H9 (cell line): Measurements from ENCODE around the gene IL1RAPL1. TPM values are rescaled to one million over a fixed set of nuclear protein-coding genes. Genes with fewer than 3 reads are reported as not detected.

Experiments used
- DNase-seq: peaks from one replicate; pipeline ENCODE4 v3.0.0-alpha.2; 2017
- H2AFZ ChIP-seq: one replicate; pipeline ENCODE4 v1.6.1; 2013; ENCODE audit warnings: mild to moderate bottlenecking, low read length, control low read depth, moderate library complexity
- H2AK5ac ChIP-seq: 2 replicates; pipeline ENCODE4 v1.6.1; 2013; ENCODE audit warnings: low read length, control low read depth, mixed read lengths; ENCODE audit not compliant: insufficient read length
- H2BK120ac ChIP-seq: one replicate; pipeline ENCODE4 v1.6.1; 2013; ENCODE audit warnings: low read depth, mild to moderate bottlenecking, low read length, control low read depth, inconsistent platforms; ENCODE audit not compliant: poor library complexity, severe bottlenecking
- H2BK12ac ChIP-seq: 2 replicates; pipeline ENCODE4 v1.6.1; 2013; ENCODE audit warnings: low read length, control low read depth, mixed read lengths, low read depth; ENCODE audit not compliant: insufficient read length
- H2BK15ac ChIP-seq: 2 replicates; pipeline ENCODE4 v1.6.1; 2013; ENCODE audit warnings: low read depth, low read length, control low read depth
- H2BK20ac ChIP-seq: one replicate; pipeline ENCODE4 v1.6.1; 2013; ENCODE audit warnings: low read depth, mild to moderate bottlenecking, low read length, control low read depth, inconsistent platforms; ENCODE audit not compliant: poor library complexity, severe bottlenecking
- H2BK5ac ChIP-seq: 2 replicates; pipeline ENCODE4 v1.6.1; 2013; ENCODE audit warnings: low read length, control low read depth, mixed read lengths; ENCODE audit not compliant: insufficient read length
- H3K14ac ChIP-seq: 2 replicates; pipeline ENCODE4 v1.6.1; 2013; ENCODE audit warnings: low read length, control low read depth; ENCODE audit not compliant: insufficient read depth
- H3K18ac ChIP-seq: 2 replicates; pipeline ENCODE4 v1.6.1; 2013; ENCODE audit warnings: low read depth, mild to moderate bottlenecking, mixed read lengths, low read length, control low read depth; ENCODE audit not compliant: insufficient read length
- H3K23ac ChIP-seq: 2 replicates; pipeline ENCODE4 v1.6.1; 2013; ENCODE audit warnings: low read length, control low read depth, mixed read lengths, low read depth; ENCODE audit not compliant: insufficient read length
- H3K23me2 ChIP-seq: 2 replicates; pipeline ENCODE4 v1.6.1; 2013; ENCODE audit warnings: low read depth, mild to moderate bottlenecking, mixed read lengths, low read length, control low read depth; ENCODE audit not compliant: insufficient read length, poor library complexity, severe bottlenecking
- H3K27ac ChIP-seq: 2 replicates; pipeline ENCODE4 v1.5.1; 2013; ENCODE audit warnings: low read length, control low read depth, mixed read lengths, low read depth; ENCODE audit not compliant: insufficient read length
- H3K27me3 ChIP-seq: 2 replicates; pipeline ENCODE4 v1.6.1; 2013; ENCODE audit warnings: low read length, control low read depth, inconsistent platforms; ENCODE audit not compliant: insufficient read depth
- H3K4ac ChIP-seq: 2 replicates; pipeline ENCODE4 v1.6.1; 2013; ENCODE audit warnings: low read depth, mild to moderate bottlenecking, control low read depth, inconsistent platforms, low read length, moderate library complexity
- H3K4me1 ChIP-seq: 2 replicates; pipeline ENCODE4 v1.6.1; 2013; ENCODE audit warnings: low read length, control low read depth, inconsistent platforms; ENCODE audit not compliant: insufficient read depth
- H3K4me2 ChIP-seq: 2 replicates; pipeline ENCODE4 v1.6.1; 2013; ENCODE audit warnings: low read length, control low read depth, mixed read lengths; ENCODE audit not compliant: insufficient read length, insufficient read depth
- H3K56ac ChIP-seq: 2 replicates; pipeline ENCODE4 v1.6.1; 2013; ENCODE audit warnings: low read depth, mild to moderate bottlenecking, mixed read lengths, low read length, control low read depth; ENCODE audit not compliant: insufficient read length
- H3K79me1 ChIP-seq: 2 replicates; pipeline ENCODE4 v1.6.1; 2013; ENCODE audit warnings: low read depth, mild to moderate bottlenecking, moderate library complexity, low read length, control low read depth, inconsistent platforms; ENCODE audit not compliant: insufficient read depth, poor library complexity, severe bottlenecking
- H3K79me2 ChIP-seq: 2 replicates; pipeline ENCODE4 v1.6.1; 2013; ENCODE audit warnings: low read length, control low read depth, inconsistent platforms; ENCODE audit not compliant: insufficient read depth
- H3K9ac ChIP-seq: 2 replicates; pipeline ENCODE4 v1.6.1; 2013; ENCODE audit warnings: low read length, control low read depth, mixed read lengths; ENCODE audit not compliant: insufficient read length; ENCODE audit errors: extremely low read depth
- H3K9me3 ChIP-seq: one replicate; pipeline ENCODE4 v1.6.1; 2013; ENCODE audit warnings: low read depth, low read length, inconsistent platforms; ENCODE audit not compliant: control insufficient read depth
- H3T11ph ChIP-seq: one replicate; pipeline ENCODE4 v1.6.1; 2013; ENCODE audit warnings: mild to moderate bottlenecking, low read length, control low read depth, inconsistent platforms
- H4K20me1 ChIP-seq: one replicate; pipeline ENCODE4 v1.6.1; 2013; ENCODE audit not compliant: control insufficient read depth, insufficient read length, insufficient read depth
- H4K5ac ChIP-seq: 2 replicates; pipeline ENCODE4 v1.6.1; 2013; ENCODE audit warnings: low read depth, mild to moderate bottlenecking, mixed read lengths, low read length, control low read depth; ENCODE audit not compliant: insufficient read length
- H4K8ac ChIP-seq: replicated peaks from 2 replicates; pipeline ENCODE4 v1.6.1; 2013; ENCODE audit warnings: low read length, control low read depth, mixed read lengths, low read depth; ENCODE audit not compliant: insufficient read length
- H4K91ac ChIP-seq: 2 replicates; pipeline ENCODE4 v1.6.1; 2013; ENCODE audit warnings: low read depth, mild to moderate bottlenecking, moderate library complexity, mixed read lengths, low read length, control low read depth; ENCODE audit not compliant: insufficient read length
- H3K27ac Mint-ChIP-seq, 3 experiments: 2 replicates in 2 of 3; 3 replicates in 1 of 3; pipeline ENCODE4 v1.8.0; 2020 to 2021; ENCODE audit warnings: mixed read lengths in 3 of 3, mild to moderate bottlenecking in 1 of 3, moderate library complexity in 1 of 3
- H3K27me3 Mint-ChIP-seq: 2 replicates; pipeline ENCODE4 v1.8.0; 2021; ENCODE audit warnings: low read depth, mild to moderate bottlenecking, moderate library complexity, mixed read lengths
- H3K36me3 Mint-ChIP-seq, 3 experiments: 2 replicates in 2 of 3; 3 replicates in 1 of 3; pipeline ENCODE4 v1.8.0; 2020 to 2021; ENCODE audit warnings: low read depth in 3 of 3, mixed read lengths in 3 of 3; ENCODE audit not compliant: insufficient read depth in 1 of 3
- H3K4me1 Mint-ChIP-seq, 2 experiments: 2 replicates each; pipeline ENCODE4 v1.8.0; 2020; ENCODE audit warnings: mixed read lengths in 2 of 2
- H3K4me3 Mint-ChIP-seq, 2 experiments: 2 replicates in 1 of 2; 3 replicates in 1 of 2; pipeline ENCODE4 v1.8.0; 2020 to 2021; ENCODE audit warnings: mild to moderate bottlenecking in 2 of 2, mixed read lengths in 2 of 2, moderate library complexity in 1 of 2
- H3K9me3 Mint-ChIP-seq, 2 experiments: 2 replicates in 1 of 2; 3 replicates in 1 of 2; pipeline ENCODE4 v1.8.0; 2020; ENCODE audit warnings: mild to moderate bottlenecking in 2 of 2, mixed read lengths in 2 of 2, moderate library complexity in 1 of 2
- WGBS: extraction: QIAGEN DNeasy Blood & Tissue Kit; methylation state at CpG from one replicate; pipeline ENCODE4 v1.1.7; 2013; ENCODE audit warnings: missing lambda C conversion rate, low lambda C conversion rate, mixed read lengths; ENCODE audit not compliant: insufficient read length; ENCODE audit errors: extremely low coverage; 5-methylcytosine and 5-hydroxymethylcytosine counted together
- total RNA-seq: library from RNA; stranded (reverse); gene quantifications from 2 replicates; pipeline ENCODE4 v1.2.1, GENCODE V29; 2021
- TF ChIP-seq, protein P1 (sequence below): fragments of 200-600 bp; sonication (generic); conservative IDR thresholded peaks from 3 replicates; pipeline ENCODE4 v1.8.0; 2021; ENCODE audit warnings: antibody characterized with exemption, mild to moderate bottlenecking

IL1RAPL1 gene
- total RNA-seq, 1 experiment from 2014 or later: 0.31 TPM

DNA sequence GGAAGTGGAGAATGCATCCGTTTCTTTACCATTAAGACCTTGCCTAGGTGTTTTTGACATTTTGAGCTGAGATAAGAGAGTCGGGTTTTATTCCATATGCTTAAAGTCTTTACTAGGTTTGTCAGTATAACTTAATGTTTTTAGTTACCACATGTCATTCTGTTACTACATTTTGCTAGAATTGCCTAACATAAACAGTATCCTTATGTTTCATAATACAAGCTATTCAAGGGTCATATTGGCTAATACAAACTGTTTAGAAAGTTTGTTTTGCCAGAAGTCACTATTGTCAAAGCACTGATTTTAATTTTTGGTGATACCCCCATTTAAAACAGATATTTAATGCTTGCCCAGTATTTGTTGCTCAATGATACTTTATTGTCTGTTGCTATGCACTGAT, 1200.4 kb downstream of the IL1RAPL1 start:
- Mint-ChIP-seq H3K27ac (no peak overlapping the region), H3K36me3 (peaks cover 0 to under 1% (median 0%) of the 10 kb centered on the region in 3 experiments; a peak in 2 of 7 replicates), H3K4me3 (no peak overlapping the region), H3K4me1 (peaks cover 7 to 8% of the 10 kb centered on the region in 2 experiments; a peak in 3 of 4 replicates), H3K9me3 (peaks cover 3 to 44% of the 10 kb centered on the region in 2 experiments; a peak in 4 of 5 replicates), H3K27me3 (no peaks in the 10 kb centered on the region)
- no peaks in the 10 kb centered on the region for H3K9me3 ChIP-seq
- no CpG with 5 or more reads among the region's 2 CpGs for WGBS
- DNase-seq: no peak
- H3K79me1 ChIP-seq: no peaks in the 10 kb centered on the region
- TF ChIP-seq, protein P1, sequence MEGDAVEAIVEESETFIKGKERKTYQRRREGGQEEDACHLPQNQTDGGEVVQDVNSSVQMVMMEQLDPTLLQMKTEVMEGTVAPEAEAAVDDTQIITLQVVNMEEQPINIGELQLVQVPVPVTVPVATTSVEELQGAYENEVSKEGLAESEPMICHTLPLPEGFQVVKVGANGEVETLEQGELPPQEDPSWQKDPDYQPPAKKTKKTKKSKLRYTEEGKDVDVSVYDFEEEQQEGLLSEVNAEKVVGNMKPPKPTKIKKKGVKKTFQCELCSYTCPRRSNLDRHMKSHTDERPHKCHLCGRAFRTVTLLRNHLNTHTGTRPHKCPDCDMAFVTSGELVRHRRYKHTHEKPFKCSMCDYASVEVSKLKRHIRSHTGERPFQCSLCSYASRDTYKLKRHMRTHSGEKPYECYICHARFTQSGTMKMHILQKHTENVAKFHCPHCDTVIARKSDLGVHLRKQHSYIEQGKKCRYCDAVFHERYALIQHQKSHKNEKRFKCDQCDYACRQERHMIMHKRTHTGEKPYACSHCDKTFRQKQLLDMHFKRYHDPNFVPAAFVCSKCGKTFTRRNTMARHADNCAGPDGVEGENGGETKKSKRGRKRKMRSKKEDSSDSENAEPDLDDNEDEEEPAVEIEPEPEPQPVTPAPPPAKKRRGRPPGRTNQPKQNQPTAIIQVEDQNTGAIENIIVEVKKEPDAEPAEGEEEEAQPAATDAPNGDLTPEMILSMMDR: no peak
- H3K4ac ChIP-seq: no peak overlapping the region
- no peak overlapping the region for H2AFZ ChIP-seq
- no peak overlapping the region for H4K5ac ChIP-seq
- no peaks in the 10 kb centered on the region for H3K27me3 ChIP-seq
- no peaks in the 10 kb centered on the region for H3K23me2 ChIP-seq
- no peak overlapping the region for H3K56ac ChIP-seq
- H2BK5ac ChIP-seq: no peak overlapping the region
- no peak overlapping the region for H4K91ac ChIP-seq
- H2BK12ac ChIP-seq: no peak overlapping the region
- H3K9ac ChIP-seq: no peak overlapping the region
- no peaks in the 10 kb centered on the region for H3K79me2 ChIP-seq
- H3T11ph ChIP-seq: no peak overlapping the region
- H3K18ac ChIP-seq: no peak overlapping the region
- no peak overlapping the region for H3K4me2 ChIP-seq
- no peaks in the 10 kb centered on the region for H4K20me1 ChIP-seq
- no peak overlapping the region for H4K8ac ChIP-seq
- no peak overlapping the region for H2BK120ac ChIP-seq
- no peaks in the 10 kb centered on the region for H3K4me1 ChIP-seq
- H3K14ac ChIP-seq: no peak overlapping the region
- H2BK15ac ChIP-seq: no peak overlapping the region
- H3K27ac ChIP-seq: no peak overlapping the region
- H2BK20ac ChIP-seq: no peak overlapping the region
- no peak overlapping the region for H2AK5ac ChIP-seq
- no peak overlapping the region for H3K23ac ChIP-seq
